Mucosa of stomach (tissue), 1 donor: ENCODE measurements around the gene SCIN.

Experiments
- H3K27me3 ChIP-seq: one replicate; pipeline ENCODE4 v1.7.0; 2013; ENCODE audit warnings: mild to moderate bottlenecking, low read length; ENCODE audit not compliant: control insufficient read depth, insufficient read depth
- H3K36me3 ChIP-seq: one replicate; pipeline ENCODE4 v1.7.0; 2013; ENCODE audit warnings: low read length; ENCODE audit not compliant: control insufficient read depth, insufficient read depth
- H3K4me1 ChIP-seq: one replicate; pipeline ENCODE4 v1.7.0; 2013; ENCODE audit warnings: mild to moderate bottlenecking, low read length; ENCODE audit not compliant: control insufficient read depth, insufficient read depth
- H3K4me3 ChIP-seq: one replicate; pipeline ENCODE4 v1.7.0; 2013; ENCODE audit warnings: low read length
- H3K9ac ChIP-seq: one replicate; pipeline ENCODE4 v1.7.0; 2013; ENCODE audit warnings: mild to moderate bottlenecking, low read length, moderate library complexity
- H3K9me3 ChIP-seq: one replicate; pipeline ENCODE4 v1.7.0; 2013; ENCODE audit warnings: mild to moderate bottlenecking, low read length, moderate library complexity; ENCODE audit not compliant: control insufficient read depth
- donor health status: Pancreatic carcinoma.

The SCIN gene

DNA sequence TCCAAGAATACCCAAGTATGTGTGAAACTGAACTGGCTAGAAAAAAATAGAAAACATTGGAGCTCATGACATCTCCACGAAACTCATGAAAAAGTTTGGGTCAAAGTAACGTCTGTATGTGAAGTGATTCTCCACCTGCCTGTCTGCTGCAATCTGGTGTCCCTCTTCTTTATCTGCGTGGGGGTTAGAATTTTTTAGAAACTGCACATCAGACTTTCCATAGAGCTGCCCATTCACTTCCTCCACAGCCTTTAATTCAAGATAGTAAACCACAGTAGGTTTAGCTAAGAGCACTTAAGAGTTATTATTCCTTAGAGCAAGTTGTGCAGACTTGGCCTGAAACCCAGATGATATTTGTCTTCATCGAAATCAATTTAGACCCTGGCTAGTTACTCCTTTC lies 55.3 kb downstream of the SCIN start:
- no peaks in the 10 kb centered on the region for H3K9me3 ChIP-seq
- H3K4me1 ChIP-seq, result peaks cover 5% of the 10 kb centered on the region
- H3K4me3 ChIP-seq, result no peak overlapping the region
- H3K36me3 ChIP-seq, result no peaks in the 10 kb centered on the region
- no peak overlapping the region for H3K9ac ChIP-seq
- no peaks in the 10 kb centered on the region for H3K27me3 ChIP-seq

DNA sequence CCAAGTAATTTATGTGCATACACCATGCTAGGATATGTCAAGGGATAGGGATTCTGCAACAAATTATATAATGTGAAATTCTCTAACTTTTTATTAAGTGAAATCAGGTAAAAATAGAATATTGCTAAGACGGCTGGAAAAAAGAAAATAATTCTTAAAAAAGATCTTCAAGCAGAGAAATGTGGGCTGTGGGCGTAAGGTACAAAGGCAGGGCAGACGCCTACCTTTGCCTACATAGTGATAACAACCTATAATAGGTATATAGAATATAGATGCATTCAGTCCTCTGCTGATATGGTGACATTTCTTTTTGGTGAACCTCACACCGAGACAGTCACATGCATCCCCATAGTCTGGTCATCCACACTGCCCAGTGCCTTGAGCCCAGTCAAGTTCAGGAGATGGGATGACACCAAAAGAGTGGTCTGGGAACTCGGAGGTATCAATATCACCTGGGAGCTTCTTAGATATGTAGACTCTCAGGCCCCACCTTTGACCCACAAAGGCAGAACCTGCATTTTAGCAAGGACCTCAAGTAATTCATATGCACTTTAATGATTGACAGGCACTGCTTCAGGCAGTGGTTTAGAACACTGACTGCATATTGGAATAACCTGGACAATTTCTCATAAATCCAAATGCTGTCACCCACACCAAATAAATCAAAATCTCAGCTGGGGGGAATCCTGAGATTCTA lies 59.4 kb downstream of the SCIN start:
- Histone ChIP-seq H3K4me1 (no peaks in the 10 kb centered on the region), H3K27me3 (no peaks in the 10 kb centered on the region), H3K9ac (no peak overlapping the region), H3K4me3 (no peak overlapping the region), H3K9me3 (no peaks in the 10 kb centered on the region), H3K36me3 (no peaks in the 10 kb centered on the region)

DNA sequence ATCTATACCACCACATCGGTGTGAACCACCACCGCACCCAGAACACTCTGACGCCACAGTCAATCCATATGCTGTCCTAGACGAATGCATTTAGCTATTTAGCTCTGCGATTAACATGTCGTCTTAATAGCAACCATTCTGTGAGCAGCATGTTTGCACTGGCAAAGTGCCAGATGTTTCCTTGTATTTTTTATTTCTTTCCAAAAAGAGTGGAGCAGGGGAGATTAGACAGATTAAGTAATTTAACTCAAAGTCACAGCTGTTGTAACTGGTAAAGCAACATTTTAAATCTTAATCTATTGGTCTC lies 59.9 kb downstream of the SCIN start:
- H3K4me1 ChIP-seq, result no peaks in the 10 kb centered on the region
- H3K36me3 ChIP-seq, result no peaks in the 10 kb centered on the region
- no peaks in the 10 kb centered on the region for H3K9me3 ChIP-seq
- no peak overlapping the region for H3K9ac ChIP-seq
- no peaks in the 10 kb centered on the region for H3K27me3 ChIP-seq
- no peak overlapping the region for H3K4me3 ChIP-seq

DNA sequence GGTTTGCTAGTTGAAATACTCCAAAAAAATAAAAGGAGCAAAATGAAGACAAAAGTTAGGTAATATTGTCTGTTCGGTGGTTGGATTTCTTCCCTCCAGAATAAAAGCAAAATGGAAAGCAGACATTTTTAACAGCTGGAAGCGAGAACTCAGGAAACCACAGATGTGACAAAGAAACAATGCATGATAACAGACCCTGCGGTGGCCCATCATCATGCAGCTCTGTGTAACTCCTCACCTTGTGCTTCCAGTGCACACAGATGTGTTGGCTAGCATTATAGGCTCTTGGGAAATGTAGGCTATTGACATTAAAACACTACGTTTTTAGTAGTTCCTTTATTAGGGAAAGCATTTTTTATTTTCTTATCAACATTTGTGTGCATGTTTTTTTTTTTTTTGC lies 63.1 kb downstream of the SCIN start:
- H3K9ac ChIP-seq, result no peak overlapping the region

DNA sequence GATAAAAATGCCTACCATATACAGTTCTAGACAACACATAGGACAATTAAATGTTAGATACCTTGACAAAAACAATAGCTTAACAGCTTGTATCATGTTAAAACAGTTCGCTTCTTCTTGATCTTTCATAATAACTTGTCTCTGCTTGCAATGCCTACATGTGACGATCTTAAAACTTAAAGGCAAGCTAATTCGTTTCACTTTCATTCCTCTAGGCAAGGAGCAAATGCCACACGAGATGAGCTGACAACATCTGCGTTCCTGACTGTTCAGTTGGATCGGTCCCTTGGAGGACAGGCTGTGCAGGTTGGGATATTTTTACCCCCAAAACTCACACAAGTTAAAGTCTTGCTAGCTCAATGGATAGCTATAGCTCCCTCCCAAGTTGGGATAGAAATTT lies 65.3 kb downstream of the SCIN start:
- Histone ChIP-seq H3K9ac (no peak overlapping the region), H3K4me1 (peaks cover 9% of the 10 kb centered on the region), H3K36me3 (peaks cover under 1% of the 10 kb centered on the region), H3K27me3 (no peaks in the 10 kb centered on the region), H3K9me3 (no peaks in the 10 kb centered on the region), H3K4me3 (no peak overlapping the region)

More for the DNA sequence above, 63.1 kb downstream of the SCIN start:
- H3K9me3 ChIP-seq, result no peaks in the 10 kb centered on the region
- H3K4me1 ChIP-seq, result peaks cover 7% of the 10 kb centered on the region
- no peaks in the 10 kb centered on the region for H3K27me3 ChIP-seq
- no peaks in the 10 kb centered on the region for H3K36me3 ChIP-seq
- no peak overlapping the region for H3K4me3 ChIP-seq

DNA sequence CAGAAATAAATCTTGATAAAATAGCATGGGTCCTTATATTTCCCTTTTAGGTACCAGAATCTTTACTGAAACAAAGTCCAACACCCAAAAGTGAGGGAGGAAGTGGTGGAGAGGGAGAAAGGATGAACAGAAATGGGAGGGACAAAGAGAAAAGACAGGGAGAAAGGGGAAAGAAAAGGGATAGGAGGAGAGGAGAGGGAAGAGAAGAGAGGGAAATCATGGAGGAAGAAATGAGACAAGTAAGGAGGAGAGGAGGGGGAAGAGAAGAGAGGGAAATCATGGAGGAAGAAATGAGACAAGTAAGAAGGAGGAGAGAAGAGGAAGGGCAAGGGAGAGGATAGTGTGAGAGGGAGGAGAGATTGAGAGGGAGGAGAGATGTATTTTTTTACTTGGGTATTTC lies 66.8 kb downstream of the SCIN start:
- peaks cover 8% of the 10 kb centered on the region for H3K36me3 ChIP-seq
- H3K9me3 ChIP-seq, result no peaks in the 10 kb centered on the region
- H3K27me3 ChIP-seq, result no peaks in the 10 kb centered on the region
- peaks cover 9% of the 10 kb centered on the region for H3K4me1 ChIP-seq
- no peak overlapping the region for H3K4me3 ChIP-seq
- H3K9ac ChIP-seq, result no peak overlapping the region

DNA sequence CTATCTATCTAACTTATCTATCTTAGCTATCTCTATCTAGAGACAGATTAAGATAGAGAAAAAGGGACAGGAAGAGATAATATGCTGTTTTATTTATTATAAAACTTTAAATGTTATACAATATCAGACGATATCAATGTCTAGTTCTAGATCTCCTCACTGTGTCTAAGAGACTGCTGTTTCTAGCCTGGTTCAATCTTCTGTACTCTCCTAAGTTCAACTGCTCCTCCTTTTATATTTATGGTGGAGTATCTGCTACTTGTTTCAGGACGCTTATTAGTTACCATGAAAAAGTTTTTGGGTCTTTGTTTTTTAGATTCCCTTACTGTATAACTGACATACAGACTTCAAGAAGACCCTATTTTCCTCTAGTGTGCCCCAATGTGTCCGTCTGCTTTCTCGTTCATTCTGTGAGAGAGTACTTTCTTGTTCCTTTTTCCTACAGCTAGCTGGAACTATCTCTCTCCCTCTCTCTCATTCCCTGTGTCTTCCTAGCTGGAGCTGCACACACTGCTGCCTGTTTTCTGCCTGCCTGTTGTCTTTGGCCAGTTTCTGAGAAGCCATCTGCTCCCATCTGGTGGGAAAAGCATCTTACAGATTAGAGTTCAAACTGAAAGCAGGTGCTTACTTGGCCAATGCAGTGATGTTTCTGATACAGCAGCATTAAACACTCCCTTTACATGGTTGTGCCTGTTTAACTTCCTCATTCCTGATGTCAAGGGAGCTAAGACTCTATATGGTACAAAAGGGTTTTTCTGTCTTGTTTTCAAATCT lies 67.5 kb downstream of the SCIN start:
- H3K9me3 ChIP-seq, result no peaks in the 10 kb centered on the region
- no peak overlapping the region for H3K4me3 ChIP-seq
- no peak overlapping the region for H3K9ac ChIP-seq
- no peaks in the 10 kb centered on the region for H3K27me3 ChIP-seq
- peaks cover 9% of the 10 kb centered on the region for H3K36me3 ChIP-seq
- H3K4me1 ChIP-seq, result peaks cover 9% of the 10 kb centered on the region

DNA sequence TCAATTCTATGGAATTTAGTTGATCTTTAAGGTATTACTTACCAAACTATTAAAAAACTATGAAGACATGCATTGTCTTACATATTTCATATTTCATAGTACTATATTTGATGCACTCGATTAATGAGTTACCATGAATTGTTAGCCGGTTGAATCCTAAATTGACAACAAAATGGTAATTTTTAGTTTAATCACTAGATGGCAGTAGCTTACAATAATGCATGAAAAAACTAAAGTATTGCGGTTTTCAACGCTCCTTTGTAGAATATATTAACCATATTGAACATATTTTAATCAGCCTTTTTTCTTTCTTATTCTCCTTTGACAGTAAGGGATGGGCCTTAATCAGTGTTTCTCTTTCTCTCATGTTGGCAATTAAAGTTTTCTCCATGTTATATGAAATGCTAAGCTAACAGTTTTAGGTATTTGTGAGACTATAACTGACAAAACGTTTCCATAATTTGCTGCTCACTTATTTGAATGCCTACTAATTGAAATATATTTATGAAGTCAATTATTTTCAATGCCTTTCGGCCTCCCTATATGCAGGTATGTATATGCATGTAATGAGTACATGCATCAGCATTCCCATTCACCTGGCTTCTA lies 68.4 kb downstream of the SCIN start:
- no peak overlapping the region for H3K4me3 ChIP-seq
- no peaks in the 10 kb centered on the region for H3K27me3 ChIP-seq
- no peaks in the 10 kb centered on the region for H3K9me3 ChIP-seq
- H3K4me1 ChIP-seq, result peaks cover 9% of the 10 kb centered on the region
- peaks cover 9% of the 10 kb centered on the region for H3K36me3 ChIP-seq
- H3K9ac ChIP-seq, result no peak overlapping the region

DNA sequence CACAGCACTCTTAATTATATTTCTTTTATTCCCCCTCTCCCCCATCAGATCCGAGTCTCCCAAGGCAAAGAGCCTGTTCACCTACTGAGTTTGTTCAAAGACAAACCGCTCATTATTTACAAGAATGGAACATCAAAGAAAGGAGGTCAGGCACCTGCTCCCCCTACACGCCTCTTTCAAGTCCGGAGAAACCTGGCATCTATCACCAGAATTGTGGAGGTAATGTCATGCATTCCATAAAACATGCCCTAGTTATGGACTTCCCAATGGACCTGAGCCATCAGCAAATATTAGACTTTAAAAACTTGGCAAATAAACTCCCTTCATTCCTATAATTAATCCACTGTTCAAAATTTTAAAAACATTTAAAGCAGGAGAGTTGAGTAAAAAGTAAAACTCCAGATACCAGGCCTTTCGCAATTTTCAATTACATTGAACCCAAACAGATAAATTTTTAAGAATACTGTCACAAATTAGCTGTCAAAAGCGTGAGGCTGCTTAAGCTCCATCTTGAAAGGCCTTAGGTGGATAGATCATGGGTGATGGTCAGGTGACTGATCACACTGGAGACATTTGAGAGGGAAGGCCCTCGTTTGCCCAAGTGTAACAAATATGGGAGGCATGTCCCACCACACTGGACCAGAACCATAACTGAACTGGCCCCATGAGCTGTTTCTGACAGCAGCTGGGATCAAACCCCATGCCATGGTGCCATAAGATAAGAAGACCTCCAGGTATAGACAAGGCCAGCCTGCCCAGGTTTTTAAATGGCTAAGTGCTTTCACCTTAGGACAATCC lies 70.0 kb downstream of the SCIN start:
- H3K27me3 ChIP-seq, result no peaks in the 10 kb centered on the region
- peaks cover 9% of the 10 kb centered on the region for H3K4me1 ChIP-seq
- no peak overlapping the region for H3K9ac ChIP-seq
- no peak overlapping the region for H3K4me3 ChIP-seq
- H3K36me3 ChIP-seq, result peaks cover 9% of the 10 kb centered on the region
- no peaks in the 10 kb centered on the region for H3K9me3 ChIP-seq

DNA sequence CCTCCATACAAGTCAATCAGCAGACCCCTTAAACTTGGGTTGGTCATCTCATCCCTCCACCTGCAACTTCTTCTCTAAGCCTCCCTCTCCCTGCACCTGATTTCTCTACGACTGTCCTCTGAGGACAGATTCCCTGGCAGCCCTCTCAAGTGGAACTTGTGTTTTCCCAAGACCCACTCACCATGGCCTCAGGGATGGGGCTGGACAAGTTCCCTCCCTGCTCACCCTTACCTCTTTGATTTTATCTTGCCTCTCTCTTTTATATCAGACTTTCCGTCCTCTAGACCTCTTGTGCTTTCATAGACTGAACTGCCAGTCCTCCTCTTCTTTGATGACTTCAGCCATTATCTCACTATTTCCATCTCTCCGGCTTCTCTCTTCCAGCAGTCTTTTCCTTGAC lies 70.7 kb downstream of the SCIN start:
- Histone ChIP-seq H3K27me3 (no peaks in the 10 kb centered on the region), H3K36me3 (peaks cover 9% of the 10 kb centered on the region), H3K9ac (no peak overlapping the region), H3K4me1 (peaks cover 9% of the 10 kb centered on the region), H3K4me3 (no peak overlapping the region), H3K9me3 (no peaks in the 10 kb centered on the region)

DNA sequence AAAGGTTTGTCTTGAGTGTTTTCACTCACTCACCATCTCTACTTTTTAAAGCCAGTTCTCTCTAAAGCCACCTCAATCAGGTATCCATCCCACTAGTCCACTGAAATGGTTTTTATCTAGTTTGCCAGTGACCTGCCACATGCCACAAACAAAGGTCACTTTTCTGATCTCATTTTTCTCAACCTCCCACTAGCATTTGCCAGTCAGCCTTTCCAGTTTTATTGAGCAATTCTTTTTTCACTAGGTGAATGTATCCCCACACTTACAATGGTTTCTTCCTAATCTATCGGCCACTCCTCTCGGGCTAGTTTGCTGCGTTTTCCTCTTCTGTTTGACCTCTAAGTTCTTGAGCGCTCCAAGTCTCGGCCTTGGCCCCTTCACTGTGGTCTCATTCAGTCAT lies 72.0 kb downstream of the SCIN start:
- no peak overlapping the region for H3K9ac ChIP-seq
- H3K9me3 ChIP-seq, result no peaks in the 10 kb centered on the region
- no peak overlapping the region for H3K4me3 ChIP-seq
- no peaks in the 10 kb centered on the region for H3K27me3 ChIP-seq
- H3K4me1 ChIP-seq, result peaks cover 13% of the 10 kb centered on the region
- H3K36me3 ChIP-seq, result peaks cover 9% of the 10 kb centered on the region
